T-helper 9 cell (primary cell): ENCODE measurements around the gene COL4A2.

Experiments used
- DNase-seq: peaks from one replicate; pipeline ENCODE4 v3.0.0-alpha.2; 2020

The COL4A2 gene

DNA sequence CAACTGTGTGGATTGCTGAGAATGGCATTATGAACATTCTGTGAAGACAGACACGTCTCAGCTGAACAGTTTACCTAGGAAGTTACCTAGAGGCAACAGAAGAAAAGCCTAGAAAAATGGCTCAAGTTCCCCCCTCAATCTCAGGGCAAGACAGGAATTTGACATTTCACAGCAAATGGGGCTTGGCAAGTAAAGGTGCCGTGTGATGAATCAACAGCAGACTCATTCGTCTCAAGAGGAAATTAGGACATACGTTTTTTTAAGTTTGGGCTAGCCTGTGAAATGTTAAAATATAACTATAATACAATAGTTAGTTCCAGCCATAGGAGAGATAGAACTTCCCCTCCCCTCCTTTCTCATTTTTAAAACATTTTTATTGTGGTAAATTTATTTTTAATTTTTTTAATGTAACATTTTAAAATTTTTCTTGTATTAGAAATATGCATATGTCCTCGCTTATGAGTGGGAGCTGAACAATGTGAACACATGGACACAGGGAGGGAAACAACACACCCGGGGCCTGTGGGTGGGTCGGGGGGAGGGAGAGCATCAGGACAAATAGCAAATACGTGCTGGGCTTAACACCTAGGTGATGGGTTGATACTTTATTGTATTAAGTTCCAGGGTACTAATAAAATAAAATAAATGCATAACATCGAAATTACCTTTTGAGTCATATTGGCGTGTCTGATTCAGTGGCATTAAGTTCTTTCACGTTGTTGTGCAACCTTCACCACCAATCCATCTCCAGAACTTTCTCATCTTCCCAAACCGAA lies 116.0 kb downstream of the COL4A2 start:
- no peak for DNase-seq

DNA sequence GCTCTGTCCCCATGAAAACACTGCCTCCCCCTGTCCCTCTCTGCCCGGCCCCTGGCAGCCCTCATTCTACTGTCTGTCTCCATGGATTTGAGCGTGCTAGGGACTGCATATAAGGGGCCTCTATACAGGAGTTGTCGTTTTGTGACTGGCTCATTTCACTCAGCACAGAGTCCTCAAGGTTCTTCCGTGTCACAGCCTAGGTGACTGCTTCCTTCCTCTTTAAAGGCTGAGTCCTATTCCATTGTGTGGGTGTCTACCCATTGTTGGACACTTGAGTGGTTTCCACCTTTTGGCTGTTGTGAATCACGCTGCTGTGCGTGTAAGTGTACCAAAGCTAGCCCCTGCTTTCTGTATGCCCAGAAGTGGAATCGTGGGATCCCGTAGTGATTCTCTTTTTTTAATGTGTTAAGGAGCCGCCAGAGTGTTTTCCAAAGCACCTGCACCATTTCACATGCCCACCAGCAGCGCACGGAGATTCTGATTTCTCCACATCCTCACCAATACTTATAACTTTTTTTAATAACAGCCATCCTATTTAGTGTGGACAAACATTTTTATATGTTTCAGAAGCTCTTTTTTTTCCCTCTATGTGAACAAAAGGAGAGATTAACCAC lies 116.7 kb downstream of the COL4A2 start:
- no peak for DNase-seq

DNA sequence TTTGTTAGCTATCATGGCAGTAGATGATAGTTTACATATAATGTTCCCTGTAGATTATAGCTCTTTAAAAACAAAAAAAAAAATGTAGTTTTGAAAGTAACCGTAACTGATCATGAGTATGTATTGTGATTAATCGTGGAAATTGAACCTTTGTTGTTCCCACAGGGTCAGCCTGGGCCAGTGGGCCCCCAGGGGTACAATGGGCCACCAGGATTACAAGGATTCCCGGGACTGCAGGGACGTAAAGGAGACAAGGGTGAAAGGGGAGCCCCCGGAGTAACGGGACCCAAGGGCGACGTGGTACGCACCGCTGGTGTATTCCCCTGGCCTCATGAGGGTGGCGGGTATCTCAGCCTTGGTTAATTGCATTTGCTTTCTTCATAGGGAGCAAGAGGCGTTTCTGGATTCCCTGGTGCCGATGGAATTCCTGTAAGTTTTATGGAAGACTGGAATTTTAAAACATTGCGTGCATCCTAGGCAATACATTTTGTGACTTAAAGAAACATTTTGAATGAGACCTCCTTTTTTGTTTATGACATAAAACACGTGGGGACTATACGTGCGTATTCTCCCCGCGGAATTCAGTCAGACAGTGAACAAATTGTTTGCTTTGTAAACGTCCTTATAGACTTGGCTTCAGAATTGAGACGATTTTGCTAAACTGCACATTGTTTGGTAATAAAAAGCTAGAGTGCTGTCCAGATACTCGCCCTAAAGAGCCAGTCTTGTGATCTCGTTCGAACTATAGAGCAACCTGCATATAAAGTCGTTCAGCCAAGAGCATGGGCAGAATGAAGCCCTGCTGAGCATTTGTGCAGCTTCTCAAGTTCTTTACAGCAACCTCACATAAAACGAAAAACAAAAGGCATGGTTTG lies 117.7 kb downstream of the COL4A2 start:
- no peak for DNase-seq

DNA sequence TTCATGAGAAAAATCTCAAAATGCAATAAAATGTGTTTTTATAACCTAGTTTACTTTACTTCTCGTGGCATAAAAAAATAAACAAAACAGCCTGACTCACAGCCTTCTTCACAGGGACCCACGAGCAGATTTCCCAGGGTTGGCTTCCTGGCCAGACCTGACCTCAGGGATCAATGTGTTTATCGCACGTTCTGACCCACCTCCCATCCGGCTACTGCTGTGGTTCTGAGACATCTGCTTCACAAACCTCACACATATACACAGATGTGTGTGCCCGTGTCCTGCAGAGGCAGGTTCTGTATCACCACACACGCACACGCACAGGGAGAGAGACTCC lies 118.3 kb downstream of the COL4A2 start:
- no peak for DNase-seq

DNA sequence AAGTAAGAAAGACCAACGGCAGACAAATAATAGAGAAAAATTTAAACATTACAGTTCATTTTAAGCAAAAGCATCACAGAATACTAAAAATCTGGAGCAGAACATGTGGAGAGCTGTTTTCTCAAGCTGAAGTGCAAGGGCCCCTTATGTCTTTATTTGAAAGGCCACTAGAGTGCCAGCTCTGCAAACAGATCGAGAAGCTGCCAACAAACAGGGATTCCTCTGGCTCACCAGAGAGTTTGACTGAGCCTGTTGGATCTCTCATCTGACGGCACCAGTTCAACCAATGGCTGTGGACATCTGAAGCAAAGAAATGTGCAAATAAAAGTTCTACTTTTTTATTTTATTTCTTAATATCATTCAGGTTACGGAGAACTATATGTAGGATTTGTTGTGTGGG lies 119.7 kb downstream of the COL4A2 start:
- no peak for DNase-seq

DNA sequence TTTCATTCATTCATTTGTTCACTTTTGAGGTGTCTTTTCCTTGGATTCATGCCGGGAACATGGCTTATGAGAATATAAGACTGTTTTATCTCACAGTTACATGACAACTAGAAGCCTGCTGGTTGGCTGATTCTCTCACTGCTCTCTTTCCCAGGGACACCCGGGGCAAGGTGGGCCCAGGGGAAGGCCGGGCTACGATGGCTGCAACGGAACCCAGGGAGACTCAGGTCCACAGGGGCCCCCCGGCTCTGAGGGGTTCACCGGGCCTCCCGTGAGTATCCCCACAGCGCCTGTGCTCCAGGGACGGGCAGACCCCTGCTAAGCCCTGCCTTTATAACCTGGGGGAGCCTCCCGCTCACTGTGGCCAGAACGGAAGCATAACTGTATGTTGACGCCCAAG lies 121.2 kb downstream of the COL4A2 start:
- no peak for DNase-seq

DNA sequence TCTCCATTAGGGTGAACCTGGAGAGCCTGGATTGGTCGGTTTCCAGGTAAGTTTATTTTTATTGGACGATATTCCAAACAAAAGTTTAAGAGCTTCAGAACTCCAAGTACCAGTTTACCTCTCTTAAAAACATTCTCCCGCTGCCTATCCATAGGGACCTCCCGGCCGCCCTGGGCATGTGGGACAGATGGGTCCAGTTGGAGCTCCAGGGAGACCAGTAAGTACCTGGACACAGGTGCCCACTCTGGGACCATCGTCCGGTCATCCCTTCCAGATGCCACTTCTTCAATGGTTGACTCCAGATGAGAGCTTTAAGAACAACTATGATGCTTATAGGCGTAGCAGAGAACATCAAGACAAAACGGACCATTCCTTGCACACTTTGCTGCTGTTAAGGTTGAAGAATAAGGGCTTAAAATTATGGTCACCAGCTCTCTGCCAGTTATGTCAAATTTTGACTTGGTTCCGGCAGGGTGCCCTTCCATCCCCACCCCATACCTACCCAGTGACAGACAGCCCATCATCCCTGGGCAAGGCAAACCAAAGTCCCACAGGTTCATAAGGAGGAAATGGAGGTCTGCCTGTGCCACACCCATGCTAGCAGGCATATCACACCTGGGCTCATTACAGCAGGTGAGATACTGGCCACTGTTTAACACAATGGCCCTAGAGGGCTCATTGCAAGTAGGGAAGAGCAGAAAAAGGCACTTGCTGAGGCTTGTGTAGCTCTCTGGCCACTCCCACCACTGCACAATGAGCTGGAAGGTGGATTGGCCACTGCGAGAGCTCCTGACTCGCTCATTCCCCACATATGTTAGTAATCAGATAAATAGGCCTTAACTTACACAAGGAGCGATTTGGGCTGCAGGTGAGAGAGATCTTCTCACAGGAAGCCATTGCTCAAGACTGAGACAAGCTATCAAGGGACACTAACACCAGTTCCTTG lies 123.6 kb downstream of the COL4A2 start:
- DNase-seq: no peak

DNA sequence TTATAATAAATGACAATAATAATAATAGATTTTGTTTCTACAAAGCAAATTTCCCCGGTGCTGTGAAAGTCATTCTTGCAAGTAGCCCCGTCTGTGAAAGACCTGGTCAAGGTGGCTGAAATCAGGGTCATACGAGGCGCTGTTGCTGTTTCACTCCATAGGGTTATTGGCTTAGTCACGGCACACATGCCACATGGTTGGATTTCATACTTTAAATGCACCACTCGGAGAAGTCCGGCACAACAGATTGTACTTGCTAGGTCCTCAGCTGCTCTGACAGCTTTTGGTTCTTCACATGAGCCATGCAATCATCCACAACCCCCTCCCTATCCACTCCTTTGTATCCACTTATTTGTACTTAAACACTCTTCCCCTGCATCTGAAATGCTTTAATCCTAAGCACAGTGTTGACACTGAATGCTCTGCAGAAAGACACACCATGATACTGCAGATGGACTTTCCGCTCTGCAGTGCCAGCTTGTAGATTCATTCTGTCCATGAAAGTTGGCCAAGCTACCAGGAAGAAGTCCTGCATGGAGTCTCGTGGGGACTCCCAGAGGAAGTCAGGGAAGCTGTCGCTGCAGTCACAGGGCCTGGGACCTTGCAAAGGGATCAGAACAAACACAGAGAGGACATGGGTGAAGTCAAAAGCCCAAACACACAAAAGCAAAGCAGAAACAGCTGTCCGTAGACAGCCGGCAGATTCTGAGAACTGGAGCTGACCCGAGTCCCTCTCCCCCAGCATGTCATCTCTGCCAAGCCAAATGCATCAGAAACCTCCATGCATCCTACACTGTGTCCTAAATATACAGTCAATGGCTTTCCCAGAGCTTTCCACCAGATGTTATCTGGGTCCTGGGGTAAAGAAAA lies 124.6 kb downstream of the COL4A2 start:
- DNase-seq: no peak

DNA sequence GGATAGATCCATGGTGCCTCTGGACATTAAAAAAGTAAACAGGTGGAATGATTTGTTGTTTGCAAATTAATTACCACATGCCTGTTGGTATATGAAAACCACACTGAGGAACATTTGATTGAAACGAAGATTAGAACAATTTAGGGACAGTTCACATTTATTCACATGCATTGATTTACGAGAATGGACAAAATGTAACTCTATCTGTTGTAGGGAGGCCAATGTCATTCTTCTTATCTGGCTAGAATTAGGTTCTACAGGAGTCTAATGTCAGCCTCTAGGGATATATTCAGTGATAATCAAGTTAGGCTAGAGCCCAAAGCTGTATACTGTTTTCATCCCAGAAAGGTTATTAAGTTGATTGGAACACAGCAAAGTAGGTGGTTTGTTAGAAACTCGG lies 125.4 kb downstream of the COL4A2 start:
- DNase-seq: no peak

DNA sequence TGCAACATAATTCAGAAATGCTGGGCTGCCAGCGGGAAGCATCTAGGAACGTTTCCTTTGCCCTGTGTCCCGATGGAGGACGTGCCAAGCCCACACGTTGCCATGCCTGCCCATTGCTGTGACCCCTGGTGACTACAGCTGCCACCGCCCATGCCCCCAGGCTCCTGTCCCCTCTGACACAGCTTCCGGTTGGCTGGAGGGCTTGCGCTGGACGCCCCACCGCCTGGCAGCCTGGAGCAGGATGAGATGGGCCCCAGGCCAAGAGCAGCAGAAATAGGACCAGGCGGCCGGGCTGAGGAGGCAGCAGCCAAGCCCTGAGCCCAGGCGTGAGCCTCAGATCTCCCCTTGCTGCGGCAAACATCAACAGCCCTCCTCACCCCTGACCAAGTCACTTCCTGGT lies 125.9 kb downstream of the COL4A2 start:
- DNase-seq: no peak

DNA sequence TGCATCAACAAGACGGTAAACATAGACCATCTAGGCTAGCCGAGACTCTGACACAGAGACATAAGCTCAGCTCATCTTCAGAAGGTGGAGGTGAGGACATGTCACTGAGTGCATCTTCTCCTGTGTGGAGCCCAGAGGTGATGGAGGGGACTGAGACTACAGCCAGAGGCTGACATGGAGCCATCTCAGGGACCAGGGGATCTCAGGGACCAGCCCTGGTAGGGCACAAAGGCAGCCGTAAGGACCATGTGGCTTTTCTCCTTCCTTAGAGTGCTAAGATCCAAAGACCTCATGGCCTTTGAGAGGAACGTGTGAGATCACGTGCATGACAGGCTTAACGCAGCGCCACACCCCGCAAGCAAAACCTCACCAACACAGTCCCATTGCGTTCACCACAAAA lies 127.5 kb downstream of the COL4A2 start:
- no peak for DNase-seq

DNA sequence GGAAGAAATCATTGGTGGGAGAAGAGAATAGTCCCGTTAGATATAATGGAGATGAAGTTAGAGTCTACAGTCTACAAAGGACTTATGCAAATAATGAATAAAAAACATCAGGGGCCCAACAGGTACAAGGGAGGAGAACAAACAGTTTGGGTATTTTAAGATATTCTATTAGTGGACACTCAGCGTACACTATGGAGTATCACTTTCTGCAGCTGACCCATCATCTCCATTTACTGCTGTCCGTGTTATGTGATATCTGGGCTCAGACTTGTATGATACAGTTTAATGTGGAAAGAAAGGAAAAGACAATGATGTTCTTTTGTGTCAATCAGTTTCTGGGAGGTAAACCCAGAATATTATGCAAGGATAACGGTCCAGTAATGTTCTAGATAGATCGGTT lies 128.2 kb downstream of the COL4A2 start:
- DNase-seq: no peak

DNA sequence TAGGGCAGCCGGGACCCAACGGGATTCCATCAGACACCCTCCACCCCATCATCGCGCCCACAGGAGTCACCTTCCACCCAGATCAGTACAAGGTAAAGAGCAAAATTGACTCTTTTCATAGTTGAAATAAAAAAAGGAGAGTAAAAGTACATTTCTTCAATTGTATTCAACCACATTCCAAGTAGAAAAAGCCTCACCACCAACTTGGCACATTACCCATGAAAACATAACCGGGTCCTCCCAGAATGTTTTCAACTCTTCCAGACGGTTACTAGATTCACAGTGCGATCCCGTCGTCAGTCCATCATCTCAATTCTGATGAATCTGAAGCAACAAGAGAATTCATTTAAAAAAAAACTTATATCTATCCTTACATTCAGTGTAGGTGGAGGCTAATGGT lies 129.2 kb downstream of the COL4A2 start:
- DNase-seq: no peak

DNA sequence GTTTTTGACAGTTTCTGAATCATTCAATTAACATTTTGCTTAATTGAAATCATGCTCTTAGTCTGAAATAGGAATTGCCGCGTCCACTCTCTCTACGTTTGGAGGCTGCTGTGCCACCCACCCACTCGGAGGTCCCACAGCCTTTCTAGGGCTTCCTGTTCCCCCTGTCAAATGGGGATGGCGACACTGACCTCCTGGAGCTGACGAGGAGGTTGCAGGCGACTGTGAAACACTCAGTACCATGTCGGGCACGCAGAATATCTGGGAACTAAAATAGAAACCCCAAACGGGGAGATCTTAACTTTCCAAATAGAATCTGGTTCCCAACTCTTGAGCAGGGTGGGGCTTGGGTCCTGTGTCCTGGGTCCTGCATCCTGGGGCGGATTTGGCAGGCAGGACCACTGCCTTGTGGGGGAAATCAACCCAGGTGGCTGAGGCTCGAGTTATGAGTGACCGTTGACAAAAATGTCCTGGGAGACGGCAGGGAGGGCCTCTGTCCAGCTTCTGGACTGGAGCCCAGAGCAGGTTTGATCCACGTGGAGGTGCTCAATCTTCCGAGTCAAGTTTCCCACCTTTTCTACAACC lies 129.8 kb downstream of the COL4A2 start:
- DNase-seq: no peak

DNA sequence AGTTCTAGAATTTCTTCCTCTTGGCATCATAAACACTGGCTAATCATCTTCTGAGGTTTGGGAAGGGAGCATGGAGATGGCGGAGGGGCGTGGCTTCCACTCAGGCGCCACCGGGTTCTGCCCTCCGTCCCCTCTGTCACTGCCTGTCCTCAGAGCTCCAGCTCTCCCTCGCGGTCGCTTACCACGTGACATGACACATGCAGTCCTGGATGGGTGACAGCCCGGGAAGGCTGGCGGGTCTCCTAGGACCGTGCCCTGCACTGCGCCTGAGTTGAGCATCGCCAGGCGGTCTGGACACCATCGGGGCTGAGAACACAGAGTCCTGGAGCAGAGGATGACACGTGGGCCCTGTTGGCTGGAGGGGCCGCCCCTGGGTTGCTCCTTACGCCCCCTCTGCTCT lies 131.1 kb downstream of the COL4A2 start:
- DNase-seq: no peak

DNA sequence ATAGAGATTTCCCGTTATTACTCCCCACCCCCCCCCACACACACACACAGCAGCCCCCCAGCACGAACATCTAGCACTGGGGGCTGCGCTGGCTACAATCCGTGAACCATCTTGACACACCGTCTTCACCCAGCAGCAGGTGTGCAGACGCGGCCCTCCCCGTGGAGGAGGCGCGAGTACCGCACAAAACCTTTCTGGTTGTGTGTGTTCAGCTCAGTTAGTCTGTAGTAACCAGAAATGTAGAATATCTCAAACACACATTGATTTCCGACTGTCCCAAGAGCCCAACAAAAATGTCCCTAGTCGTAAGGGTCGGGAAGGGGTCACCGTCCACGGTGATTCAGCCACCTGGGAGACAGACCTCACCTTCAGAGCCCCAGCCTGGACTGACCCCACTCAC lies 131.7 kb downstream of the COL4A2 start:
- DNase-seq: no peak

DNA sequence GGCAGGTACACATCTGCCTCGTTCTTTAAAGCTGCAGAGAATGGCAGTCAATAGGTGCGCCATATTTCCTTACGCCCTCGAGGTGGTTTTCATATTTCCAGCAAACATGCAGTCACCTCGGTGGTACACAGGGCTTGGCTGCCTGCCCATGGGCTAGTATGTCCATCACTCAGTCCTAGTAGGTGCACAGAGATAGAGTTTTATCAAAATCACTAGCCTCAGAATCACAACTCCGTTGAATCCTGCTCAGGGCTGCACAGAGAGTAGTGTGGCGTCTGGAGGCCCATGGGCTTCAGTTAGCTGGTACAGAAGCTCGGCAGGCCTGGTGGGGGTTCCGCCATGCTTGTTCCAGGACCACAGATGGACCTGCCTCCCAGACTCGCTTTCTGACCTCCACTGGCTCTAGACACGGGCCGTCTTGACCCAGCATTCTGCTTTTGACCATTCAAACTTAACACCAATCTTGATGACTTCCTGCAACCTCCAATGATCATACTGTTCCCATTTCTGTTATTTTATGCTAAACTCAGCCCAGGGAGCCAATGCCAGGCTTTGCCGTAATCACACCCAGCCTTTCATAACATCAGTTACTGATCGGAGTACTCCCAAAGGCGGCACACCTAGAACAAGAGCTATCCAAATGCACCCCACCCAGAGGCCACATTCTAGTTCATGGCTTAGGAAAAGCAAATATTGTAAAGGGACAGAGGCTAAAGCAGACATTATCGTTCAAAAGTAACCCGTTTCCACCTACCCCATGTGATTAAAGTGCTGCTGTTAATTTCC lies 134.1 kb downstream of the COL4A2 start:
- no peak for DNase-seq

DNA sequence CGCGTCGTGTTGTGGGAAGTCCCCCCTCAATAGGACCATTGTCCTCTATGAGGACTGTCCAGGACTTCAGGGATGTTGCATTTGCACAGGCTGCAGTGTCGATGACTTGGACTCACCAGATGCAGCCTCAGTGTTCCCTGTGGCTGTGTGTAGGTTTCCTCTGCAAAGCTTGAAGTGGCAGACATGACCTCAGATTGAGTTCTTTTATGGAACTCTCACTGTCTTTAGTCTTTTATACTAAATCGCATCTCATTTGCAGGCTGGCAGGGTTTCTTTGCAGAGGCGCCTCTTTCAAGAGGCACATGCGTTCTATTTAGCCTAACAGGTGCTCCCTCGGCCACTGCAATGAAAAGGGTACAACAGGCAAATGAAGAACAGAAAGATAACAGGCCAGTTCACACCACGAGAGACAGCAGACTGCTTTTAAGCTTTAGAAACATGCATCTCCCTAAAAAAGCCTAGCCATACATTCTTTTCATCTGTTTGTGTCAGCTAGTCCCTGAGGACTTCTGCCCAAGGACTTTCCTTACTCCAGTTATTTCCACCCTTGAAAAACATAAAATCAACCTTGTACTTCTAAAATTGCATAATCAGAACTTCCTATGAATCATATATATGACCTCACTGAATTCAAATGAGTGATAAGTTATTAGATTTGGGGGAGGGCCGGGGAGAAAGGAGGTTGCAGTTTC lies 136.0 kb downstream of the COL4A2 start:
- no peak for DNase-seq

DNA sequence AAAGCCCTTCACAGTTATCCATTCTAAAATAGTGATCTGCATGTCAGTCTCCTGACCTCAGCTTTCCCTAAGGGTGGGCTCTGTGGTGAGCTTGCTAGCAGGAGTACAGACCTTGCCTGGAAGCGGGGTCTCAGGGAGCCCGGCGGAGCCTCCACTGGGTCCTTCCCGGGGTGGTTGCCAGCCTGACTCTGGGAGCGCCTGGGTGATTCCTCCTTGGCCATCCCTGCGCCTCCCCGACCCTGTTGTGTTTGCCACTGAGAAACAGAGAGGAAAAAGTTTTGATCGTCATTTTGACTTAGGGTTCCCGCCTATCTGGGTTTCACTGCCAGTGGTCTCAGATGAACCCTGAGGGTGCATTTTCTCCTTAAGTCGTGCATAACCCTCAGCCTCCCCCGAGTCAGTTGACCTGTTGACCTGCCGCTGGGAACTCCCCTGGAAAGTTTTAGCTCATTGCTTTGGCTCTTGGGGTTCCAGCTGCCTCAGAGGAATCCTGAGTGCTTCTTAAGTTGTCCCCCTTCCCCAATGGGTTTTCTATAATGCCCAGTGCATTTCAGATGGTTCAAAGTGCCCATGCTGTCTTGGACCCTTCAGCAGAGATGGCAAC lies 136.6 kb downstream of the COL4A2 start:
- DNase-seq: no peak
